ENCODE results near the gene VANGL2.

- TF ChIP-seq, protein P1, sequence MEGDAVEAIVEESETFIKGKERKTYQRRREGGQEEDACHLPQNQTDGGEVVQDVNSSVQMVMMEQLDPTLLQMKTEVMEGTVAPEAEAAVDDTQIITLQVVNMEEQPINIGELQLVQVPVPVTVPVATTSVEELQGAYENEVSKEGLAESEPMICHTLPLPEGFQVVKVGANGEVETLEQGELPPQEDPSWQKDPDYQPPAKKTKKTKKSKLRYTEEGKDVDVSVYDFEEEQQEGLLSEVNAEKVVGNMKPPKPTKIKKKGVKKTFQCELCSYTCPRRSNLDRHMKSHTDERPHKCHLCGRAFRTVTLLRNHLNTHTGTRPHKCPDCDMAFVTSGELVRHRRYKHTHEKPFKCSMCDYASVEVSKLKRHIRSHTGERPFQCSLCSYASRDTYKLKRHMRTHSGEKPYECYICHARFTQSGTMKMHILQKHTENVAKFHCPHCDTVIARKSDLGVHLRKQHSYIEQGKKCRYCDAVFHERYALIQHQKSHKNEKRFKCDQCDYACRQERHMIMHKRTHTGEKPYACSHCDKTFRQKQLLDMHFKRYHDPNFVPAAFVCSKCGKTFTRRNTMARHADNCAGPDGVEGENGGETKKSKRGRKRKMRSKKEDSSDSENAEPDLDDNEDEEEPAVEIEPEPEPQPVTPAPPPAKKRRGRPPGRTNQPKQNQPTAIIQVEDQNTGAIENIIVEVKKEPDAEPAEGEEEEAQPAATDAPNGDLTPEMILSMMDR (IDR thresholded peaks at IDR 0.05; ENCODE audit: insufficient read depth, low read length), result no peak
- TF ChIP-seq, protein P2, sequence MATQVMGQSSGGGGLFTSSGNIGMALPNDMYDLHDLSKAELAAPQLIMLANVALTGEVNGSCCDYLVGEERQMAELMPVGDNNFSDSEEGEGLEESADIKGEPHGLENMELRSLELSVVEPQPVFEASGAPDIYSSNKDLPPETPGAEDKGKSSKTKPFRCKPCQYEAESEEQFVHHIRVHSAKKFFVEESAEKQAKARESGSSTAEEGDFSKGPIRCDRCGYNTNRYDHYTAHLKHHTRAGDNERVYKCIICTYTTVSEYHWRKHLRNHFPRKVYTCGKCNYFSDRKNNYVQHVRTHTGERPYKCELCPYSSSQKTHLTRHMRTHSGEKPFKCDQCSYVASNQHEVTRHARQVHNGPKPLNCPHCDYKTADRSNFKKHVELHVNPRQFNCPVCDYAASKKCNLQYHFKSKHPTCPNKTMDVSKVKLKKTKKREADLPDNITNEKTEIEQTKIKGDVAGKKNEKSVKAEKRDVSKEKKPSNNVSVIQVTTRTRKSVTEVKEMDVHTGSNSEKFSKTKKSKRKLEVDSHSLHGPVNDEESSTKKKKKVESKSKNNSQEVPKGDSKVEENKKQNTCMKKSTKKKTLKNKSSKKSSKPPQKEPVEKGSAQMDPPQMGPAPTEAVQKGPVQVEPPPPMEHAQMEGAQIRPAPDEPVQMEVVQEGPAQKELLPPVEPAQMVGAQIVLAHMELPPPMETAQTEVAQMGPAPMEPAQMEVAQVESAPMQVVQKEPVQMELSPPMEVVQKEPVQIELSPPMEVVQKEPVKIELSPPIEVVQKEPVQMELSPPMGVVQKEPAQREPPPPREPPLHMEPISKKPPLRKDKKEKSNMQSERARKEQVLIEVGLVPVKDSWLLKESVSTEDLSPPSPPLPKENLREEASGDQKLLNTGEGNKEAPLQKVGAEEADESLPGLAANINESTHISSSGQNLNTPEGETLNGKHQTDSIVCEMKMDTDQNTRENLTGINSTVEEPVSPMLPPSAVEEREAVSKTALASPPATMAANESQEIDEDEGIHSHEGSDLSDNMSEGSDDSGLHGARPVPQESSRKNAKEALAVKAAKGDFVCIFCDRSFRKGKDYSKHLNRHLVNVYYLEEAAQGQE (IDR thresholded peaks at IDR 0.05; ENCODE audit: insufficient replicate concordance, low read depth), result no peak
- TF ChIP-seq POLR2AphosphoS5 (IDR thresholded peaks at IDR 0.05; ENCODE audit: low read depth), result no peak
- no peak for TF ChIP-seq GABPA (IDR thresholded peaks at IDR 0.05; ENCODE audit: low read depth)
These were observed 59.9 kb downstream of the VANGL2 start for GRCh38 chr1:160460214-160460642.

All from HL-60 (cell line).